ENCODE results near the gene CPED1. TPM values are rescaled to one million over a fixed set of nuclear protein-coding genes. Genes with fewer than 3 reads are reported as not detected.

CPED1 gene
- total RNA-seq, 4 donors from 2014 or later = 7.4 to 19.6 (median 11.4) TPM

GRCh38 chr7:121139427-121139826 lies 150.9 kb downstream of the CPED1 start:
- 89 to 94% methylated on average over 3 of the region's 3 CpGs for WGBS, 2 donors
- H3K4me1 ChIP-seq = no peaks in the 10 kb centered on the region
- H3K27ac ChIP-seq = no peak overlapping the region
- no peak overlapping the region for H3K4me3 ChIP-seq (replicated peaks in 1 of 3)
- no peaks in the 10 kb centered on the region for H3K27me3 ChIP-seq
- intact Hi-C loops (cut with DNase I) = no loop called here
- no peaks in the 10 kb centered on the region for H3K9me3 ChIP-seq
- TF ChIP-seq, protein P1, sequence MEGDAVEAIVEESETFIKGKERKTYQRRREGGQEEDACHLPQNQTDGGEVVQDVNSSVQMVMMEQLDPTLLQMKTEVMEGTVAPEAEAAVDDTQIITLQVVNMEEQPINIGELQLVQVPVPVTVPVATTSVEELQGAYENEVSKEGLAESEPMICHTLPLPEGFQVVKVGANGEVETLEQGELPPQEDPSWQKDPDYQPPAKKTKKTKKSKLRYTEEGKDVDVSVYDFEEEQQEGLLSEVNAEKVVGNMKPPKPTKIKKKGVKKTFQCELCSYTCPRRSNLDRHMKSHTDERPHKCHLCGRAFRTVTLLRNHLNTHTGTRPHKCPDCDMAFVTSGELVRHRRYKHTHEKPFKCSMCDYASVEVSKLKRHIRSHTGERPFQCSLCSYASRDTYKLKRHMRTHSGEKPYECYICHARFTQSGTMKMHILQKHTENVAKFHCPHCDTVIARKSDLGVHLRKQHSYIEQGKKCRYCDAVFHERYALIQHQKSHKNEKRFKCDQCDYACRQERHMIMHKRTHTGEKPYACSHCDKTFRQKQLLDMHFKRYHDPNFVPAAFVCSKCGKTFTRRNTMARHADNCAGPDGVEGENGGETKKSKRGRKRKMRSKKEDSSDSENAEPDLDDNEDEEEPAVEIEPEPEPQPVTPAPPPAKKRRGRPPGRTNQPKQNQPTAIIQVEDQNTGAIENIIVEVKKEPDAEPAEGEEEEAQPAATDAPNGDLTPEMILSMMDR (IDR thresholded peaks at IDR 0.05) = no peak
- no peak for DNase-seq
- no peaks in the 10 kb centered on the region for H3K36me3 ChIP-seq

GRCh38 chr7:121140790-121141189 lies 152.3 kb downstream of the CPED1 start:
- H3K9me3 ChIP-seq = no peaks in the 10 kb centered on the region
- no peak overlapping the region for H3K4me3 ChIP-seq (replicated peaks in 1 of 3)
- no peaks in the 10 kb centered on the region for H3K4me1 ChIP-seq
- H3K27ac ChIP-seq = no peak overlapping the region
- TF ChIP-seq, protein P1 (IDR thresholded peaks at IDR 0.05) = no peak
- no peak for TF ChIP-seq POLR2A (IDR thresholded peaks at IDR 0.05)
- 44 to 62% methylated on average over 1 of the region's 1 CpG for WGBS, 2 donors
- H3K36me3 ChIP-seq = no peaks in the 10 kb centered on the region
- H3K27me3 ChIP-seq = no peaks in the 10 kb centered on the region
- intact Hi-C loops (cut with DNase I) = no loop called here
- DNase-seq = no peak

GRCh38 chr7:121151774-121152221 lies 163.3 kb downstream of the CPED1 start:
- intact Hi-C loops (cut with DNase I) = no loop called here
- WGBS, 2 donors = 72 to 81% methylated on average over 2 of the region's 2 CpGs
- Histone ChIP-seq H3K4me1 (no peaks in the 10 kb centered on the region), H3K4me3 (replicated peaks in 1 of 3) (no peak overlapping the region), H3K27ac (no peak overlapping the region), H3K9me3 (no peaks in the 10 kb centered on the region), H3K27me3 (no peaks in the 10 kb centered on the region), H3K36me3 (no peaks in the 10 kb centered on the region)
- DNase-seq = no peak
- TF ChIP-seq, protein P1 (IDR thresholded peaks at IDR 0.05) = no peak
- no peak for TF ChIP-seq POLR2A (IDR thresholded peaks at IDR 0.05)

DNA sequence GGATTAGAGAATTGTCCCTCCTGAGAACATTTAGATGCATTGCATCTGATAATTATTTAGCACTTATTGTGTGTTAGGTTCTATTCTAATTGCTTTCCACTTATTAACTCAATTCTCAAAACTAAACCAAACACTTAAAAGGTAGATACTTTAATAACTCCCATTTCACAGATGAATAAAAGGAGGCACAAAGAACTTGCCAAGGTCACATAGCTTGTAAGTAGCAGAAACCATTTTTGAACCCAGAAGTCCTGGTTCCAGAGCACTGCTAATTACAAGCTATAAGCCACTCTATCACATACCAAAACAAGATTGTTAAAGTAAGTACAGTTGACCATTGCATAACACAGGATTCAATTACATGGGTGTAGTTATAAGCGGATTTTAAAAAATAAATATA lies 164.9 kb downstream of the CPED1 start:
- TF ChIP-seq POLR2A (IDR thresholded peaks at IDR 0.05) = no peak
- TF ChIP-seq, protein P1 (IDR thresholded peaks at IDR 0.05) = no peak
- H3K27ac ChIP-seq = no peak overlapping the region
- DNase-seq = no peak
- H3K4me3 ChIP-seq (replicated peaks in 1 of 3) = no peak overlapping the region
- no peaks in the 10 kb centered on the region for H3K4me1 ChIP-seq
- H3K36me3 ChIP-seq = no peaks in the 10 kb centered on the region
- no peaks in the 10 kb centered on the region for H3K27me3 ChIP-seq
- 91 to 94% methylated on average over 1 of the region's 1 CpG for WGBS, 2 donors
- intact Hi-C loops (cut with DNase I) = no loop called here
- no peaks in the 10 kb centered on the region for H3K9me3 ChIP-seq

DNA sequence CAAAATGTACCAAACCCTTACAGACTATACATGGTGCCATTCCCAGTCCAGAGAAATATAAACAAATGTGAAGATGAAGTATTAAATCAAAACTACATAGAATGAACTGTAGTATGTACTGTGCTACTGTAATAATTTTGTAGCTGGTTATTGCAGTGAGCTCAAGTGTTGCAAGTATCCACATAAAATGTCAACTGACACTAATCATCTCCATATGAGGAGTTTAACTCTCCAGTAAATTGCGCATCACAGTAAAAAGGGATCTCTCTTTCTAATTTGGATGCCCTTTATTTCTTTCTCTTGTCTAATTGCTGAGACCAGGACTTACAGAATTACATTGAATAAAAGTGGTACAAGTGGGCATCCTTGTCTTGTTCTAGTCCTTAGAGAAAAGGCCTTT lies 165.5 kb downstream of the CPED1 start:
- no peak for DNase-seq
- Histone ChIP-seq H3K9me3 (no peaks in the 10 kb centered on the region), H3K4me3 (replicated peaks in 1 of 3) (no peak overlapping the region), H3K36me3 (no peaks in the 10 kb centered on the region), H3K4me1 (no peaks in the 10 kb centered on the region), H3K27me3 (no peaks in the 10 kb centered on the region), H3K27ac (no peak overlapping the region)
- WGBS, 2 donors = 97 to 100% methylated on average over 1 of the region's 1 CpG
- intact Hi-C loops (cut with DNase I) = no loop called here
- no peak for TF ChIP-seq POLR2A (IDR thresholded peaks at IDR 0.05)
- TF ChIP-seq, protein P1 (IDR thresholded peaks at IDR 0.05) = no peak
